ENCODE data around the gene H1-8.
"Not testable (repeated sequence)": the region's sequence is repeated elsewhere in the genome, so short reads cannot be mapped to it uniquely, and the experiment has no call there.

The H1-8 gene

GRCh38 chr3:129515108-129515820 lies 27.7 kb upstream of the H1-8 start:
- DNase-seq (ENCODE audit: low spot score), result not testable (repeated sequence)

GRCh38 chr3:129515821-129516432 lies 27.0 kb upstream of the H1-8 start:
- not testable (repeated sequence) for DNase-seq (ENCODE audit: low spot score)

- DNase-seq (ENCODE audit: low spot score), result no peak
Measured at GRCh38 chr3:129517516-129517915, 25.5 kb upstream of the H1-8 start.

GRCh38 chr3:129518038-129518561 lies 24.9 kb upstream of the H1-8 start:
- DNase-seq (ENCODE audit: low spot score), result no peak

GRCh38 chr3:129518581-129518980 lies 24.4 kb upstream of the H1-8 start:
- no peak for DNase-seq (ENCODE audit: low spot score)

- no peak for DNase-seq (ENCODE audit: low spot score)
Measured at GRCh38 chr3:129519449-129519848, 23.5 kb upstream of the H1-8 start.

GRCh38 chr3:129519896-129520715 lies 22.9 kb upstream of the H1-8 start:
- no peak for DNase-seq (ENCODE audit: low spot score)

- DNase-seq (ENCODE audit: low spot score), result no peak
Measured at GRCh38 chr3:129520960-129521359, 22.0 kb upstream of the H1-8 start.

- no peak for DNase-seq (ENCODE audit: low spot score)
Measured at GRCh38 chr3:129521611-129522010, 21.4 kb upstream of the H1-8 start.

- DNase-seq (ENCODE audit: low spot score), result no peak
Measured at GRCh38 chr3:129522953-129523352, 20.0 kb upstream of the H1-8 start.

- DNase-seq (ENCODE audit: low spot score), result no peak
Measured at GRCh38 chr3:129524081-129524480, 18.9 kb upstream of the H1-8 start.

GRCh38 chr3:129525341-129525968 lies 17.5 kb upstream of the H1-8 start:
- DNase-seq (ENCODE audit: low spot score), result no peak

GRCh38 chr3:129526121-129526900 lies 16.7 kb upstream of the H1-8 start:
- no peak for DNase-seq (ENCODE audit: low spot score)

GRCh38 chr3:129527262-129527661 lies 15.7 kb upstream of the H1-8 start:
- no peak for DNase-seq (ENCODE audit: low spot score)

- no peak for DNase-seq (ENCODE audit: low spot score)
Measured at GRCh38 chr3:129528589-129529100, 14.3 kb upstream of the H1-8 start, which contains the start of gene RHO. Gene RHO (plus strand): TSS chr3:129528639. CDS start chr3:129528734, 95 bp downstream.

- DNase-seq (ENCODE audit: low spot score), result no peak
Measured at GRCh38 chr3:129529436-129530210, 13.4 kb upstream of the H1-8 start.

- no peak for DNase-seq (ENCODE audit: low spot score)
Measured at GRCh38 chr3:129530251-129530791, 12.7 kb upstream of the H1-8 start.

GRCh38 chr3:129530821-129531220 lies 12.2 kb upstream of the H1-8 start:
- DNase-seq (ENCODE audit: low spot score), result no peak

- DNase-seq (ENCODE audit: low spot score), result no peak
Measured at GRCh38 chr3:129531699-129532098, 11.3 kb upstream of the H1-8 start.

- DNase-seq (ENCODE audit: low spot score), result no peak
Measured at GRCh38 chr3:129532261-129532660, 10.7 kb upstream of the H1-8 start.
